HG03432 (cell line): ENCODE measurements around the gene OMP.

Source experiments
- ATAC-seq: cut with Tn5 transposase; IDR thresholded peaks from one replicate; pipeline ENCODE4 v1.9.1; 2021; ENCODE audit warnings: mild to moderate bottlenecking, moderate library complexity; ENCODE audit not compliant: unreplicated experiment

The OMP gene

DNA sequence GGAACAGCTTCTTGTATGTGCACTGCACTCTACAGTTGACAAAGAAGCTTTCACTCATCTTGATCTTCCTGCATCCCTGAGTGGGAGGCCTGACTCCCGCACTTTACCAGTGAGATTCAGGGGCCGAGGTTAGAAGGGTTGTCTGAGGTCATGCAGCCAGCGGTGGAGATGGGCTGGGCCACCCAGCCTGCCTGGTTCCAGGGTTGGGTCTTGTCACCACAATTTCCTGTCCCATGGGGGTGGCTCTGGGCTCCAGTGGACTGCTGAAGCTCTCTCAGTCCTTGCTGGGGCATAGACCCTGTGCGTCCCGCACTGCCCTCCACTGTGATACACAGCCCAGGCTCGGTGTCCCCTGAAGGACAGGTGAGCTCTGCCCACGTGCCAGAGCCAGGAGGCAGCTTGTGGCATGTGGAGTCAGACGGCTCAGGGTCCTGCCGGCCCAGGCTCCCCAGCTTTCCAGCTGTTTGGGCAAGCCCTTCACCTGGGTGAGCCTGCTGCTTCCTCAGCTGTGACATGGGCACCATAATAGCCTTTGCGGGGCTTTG, 18.5 kb downstream of the OMP start:
- no peak for ATAC-seq

DNA sequence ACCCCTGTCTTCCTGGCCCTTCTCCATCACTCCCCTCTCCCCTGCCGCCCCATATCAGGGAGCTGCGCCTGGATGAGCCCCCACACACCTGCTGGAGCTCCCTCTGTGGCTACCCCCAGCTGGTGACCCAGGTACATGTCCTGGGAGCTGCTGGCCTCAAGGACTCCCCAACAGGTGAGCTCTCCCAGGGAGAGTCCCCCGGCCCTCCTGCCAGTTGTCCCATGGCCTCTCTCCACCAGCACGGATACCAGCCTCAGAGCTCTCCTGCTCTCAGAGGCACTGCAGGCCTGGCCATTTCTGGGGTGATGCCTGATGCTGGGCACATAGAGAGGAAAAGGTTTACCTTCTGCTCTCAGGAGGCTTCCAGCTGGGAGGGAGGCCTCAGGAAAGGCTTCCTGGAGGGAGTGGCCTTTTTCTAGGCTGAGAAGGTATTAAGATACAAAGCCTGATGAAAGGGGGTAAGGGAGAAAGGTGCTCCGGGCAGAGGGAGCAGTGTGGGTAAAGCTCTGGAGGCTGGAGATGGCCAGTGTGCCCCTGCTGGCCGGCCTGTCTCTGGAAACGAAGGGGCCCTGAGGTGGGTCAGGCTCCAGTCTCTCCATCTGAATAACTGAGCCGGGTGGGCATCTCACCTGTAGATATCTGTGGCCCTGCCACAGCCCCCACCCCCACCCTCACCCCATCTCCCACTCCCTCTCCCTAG, 19.4 kb downstream of the OMP start:
- no peak for ATAC-seq

DNA sequence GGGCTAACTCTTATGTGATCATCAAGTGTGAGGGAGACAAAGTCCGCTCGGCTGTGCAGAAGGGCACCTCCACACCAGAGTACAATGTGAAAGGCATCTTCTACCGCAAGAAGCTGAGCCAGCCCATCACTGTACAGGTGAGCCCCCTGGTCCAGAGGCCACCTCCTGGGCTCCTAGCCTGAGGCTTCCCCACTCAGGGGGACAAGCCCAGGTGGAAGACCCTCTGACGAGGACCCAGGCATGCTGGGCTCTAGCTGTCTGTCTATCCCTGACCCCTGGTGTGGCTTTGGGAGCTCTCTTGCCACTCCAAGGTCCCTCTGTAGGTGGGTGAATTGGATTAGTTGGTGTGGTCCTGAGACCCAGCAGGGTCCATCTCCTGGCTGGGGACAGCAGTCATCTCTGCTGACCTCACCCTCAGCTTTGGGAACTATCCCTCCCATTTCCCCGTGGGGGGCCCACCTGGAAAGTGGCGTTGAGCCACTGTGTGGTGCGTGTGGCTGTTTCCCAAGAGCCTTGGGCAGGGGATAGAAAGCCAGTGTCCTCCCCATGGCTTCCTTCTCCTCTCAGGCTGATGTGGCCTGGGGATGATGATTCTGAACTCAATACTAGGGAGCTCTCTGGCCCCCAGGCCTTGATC, 20.1 kb downstream of the OMP start:
- ATAC-seq: no peak

DNA sequence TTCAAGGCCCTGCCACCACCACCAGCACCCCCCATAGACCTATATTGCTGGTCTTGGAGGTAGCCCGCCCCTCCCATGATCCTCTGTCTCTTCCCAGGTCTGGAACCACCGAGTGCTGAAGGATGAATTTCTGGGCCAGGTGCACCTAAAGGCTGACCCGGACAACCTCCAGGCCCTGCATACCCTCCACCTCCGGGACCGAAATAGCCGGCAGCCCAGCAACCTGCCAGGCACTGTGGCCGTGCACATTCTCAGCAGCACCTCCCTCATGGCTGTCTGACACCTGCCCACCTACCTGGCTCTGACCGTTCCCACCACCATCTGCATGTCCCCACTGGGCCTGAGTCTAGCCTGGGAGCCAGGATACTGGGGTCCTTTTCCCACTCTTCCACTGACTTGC, 21.0 kb downstream of the OMP start:
- ATAC-seq: no peak

DNA sequence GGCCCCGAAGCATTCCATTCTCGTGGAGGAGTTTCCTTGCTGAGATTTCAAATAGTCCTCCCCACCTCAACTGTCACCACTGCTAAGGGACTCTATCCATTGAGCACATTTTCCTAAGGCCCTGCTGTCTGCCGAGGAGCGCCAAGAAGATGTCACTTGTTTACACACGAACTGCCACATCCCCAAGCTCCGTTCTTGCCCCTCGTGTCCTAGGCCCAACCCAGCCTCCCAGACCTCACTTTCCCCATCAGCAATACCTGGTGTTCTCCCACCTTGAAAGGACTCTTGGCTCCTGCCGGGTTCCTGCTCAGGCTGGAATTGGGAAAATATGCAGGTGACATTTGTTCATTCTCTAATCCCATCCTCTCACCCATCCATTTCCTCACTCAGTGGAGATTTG, 21.4 kb downstream of the OMP start:
- no peak for ATAC-seq

DNA sequence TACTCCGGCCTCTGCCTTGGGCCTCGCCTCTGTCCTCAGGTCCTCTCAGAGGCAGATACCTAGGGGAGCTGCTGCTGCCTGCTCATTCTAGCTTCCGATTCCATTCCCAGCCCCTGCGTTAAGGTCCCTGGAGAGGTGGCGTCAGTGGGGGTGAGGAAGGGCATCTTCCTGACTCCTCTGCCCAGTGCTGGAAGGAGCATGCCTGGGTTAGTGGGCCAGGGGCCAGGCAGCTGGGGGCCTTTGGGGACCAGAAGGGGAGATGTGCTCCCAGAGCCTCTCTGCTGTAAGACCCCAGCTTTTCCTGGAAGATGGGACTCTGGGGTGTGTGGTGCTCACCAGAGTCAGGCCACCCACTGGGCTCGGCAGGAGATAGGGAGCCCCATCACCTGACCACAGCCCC, 21.8 kb downstream of the OMP start:
- ATAC-seq: no peak

DNA sequence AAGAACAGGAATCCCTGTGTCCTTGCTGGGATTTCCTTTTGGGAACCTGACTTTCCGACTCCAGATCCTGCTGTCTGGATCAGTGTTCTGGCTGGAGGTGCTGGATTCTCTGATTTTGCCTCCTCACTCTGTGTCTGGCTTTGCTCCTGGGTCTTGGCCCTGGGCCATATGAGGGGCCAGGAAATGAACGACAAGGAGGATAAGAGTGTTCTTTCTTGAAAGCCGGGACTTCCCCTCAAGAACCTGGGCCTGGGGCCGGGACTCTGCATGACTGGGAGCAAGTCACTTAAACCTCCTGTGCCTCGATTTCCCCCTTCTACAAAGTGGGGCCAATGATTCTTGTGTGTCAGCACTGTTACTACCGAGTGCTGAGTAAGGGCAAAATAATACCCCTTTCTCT, 22.6 kb downstream of the OMP start:
- no peak for ATAC-seq

DNA sequence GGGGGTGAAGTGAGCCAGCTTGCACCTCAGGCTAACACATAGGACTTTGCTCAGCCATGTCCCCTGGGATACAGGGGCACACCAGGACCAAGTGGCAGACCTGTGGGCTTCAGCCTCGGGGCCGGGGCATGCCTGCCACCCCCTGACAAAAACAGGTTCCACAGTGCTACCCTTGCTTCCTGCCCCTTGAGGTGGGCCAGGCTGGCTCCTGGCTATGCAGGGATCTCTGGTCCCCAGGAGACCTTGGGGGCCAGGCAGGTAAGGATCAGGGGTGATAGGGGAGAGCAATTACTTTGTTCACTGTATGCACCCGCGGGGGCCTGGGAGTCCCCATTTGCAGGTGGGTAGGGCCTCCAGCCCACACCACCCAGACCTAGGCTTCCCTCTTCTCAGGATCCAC, 23.1 kb downstream of the OMP start:
- no peak for ATAC-seq

DNA sequence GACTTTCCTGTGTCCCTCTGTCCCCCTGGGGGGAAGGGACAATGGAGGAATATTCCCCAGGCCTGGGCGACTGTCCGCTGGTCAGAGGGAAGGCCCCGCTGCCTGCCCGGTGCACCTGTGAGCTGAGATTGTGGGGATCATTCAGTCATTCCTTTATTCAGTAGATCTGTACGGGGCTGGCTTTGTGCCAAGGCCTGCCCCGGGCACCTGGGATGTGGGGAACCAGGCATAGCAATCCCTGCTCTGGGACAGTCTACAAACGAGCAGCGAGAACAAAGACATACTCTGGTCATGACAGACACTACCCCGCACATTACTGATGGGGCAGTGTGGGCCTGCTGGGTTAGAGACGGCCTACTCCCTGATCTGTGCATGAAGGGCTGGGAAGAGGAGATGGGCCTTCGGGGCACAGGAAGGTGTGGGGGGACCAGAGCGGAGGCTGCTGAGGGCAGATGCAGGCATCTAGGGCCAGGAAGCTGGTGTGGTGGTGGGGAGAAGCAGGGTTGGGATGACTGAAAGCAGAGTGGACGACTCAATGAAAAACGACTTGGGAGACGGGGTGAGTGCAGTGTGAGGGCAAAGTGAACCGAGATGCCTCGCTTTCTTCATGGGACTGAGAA, 23.6 kb downstream of the OMP start:
- ATAC-seq: no peak

DNA sequence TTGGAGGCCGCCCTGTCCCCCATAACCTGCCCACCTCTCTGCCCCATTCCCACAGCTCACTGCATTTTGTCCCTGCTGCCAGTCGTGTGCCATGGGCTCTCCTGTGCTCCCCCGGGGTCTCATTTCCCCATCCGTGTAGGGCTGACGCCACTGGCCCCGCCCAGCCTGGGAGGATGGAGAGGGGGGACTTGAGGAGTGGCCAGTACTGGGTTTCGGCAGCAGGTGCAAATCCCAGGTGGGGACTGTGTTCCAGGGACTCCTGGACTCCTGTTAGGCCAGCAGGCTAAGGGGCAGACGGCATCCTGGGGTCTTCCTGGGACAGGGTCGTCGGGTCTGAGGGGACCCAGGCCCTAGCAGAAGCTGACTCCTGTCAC, 24.2 kb downstream of the OMP start:
- ATAC-seq: no peak

DNA sequence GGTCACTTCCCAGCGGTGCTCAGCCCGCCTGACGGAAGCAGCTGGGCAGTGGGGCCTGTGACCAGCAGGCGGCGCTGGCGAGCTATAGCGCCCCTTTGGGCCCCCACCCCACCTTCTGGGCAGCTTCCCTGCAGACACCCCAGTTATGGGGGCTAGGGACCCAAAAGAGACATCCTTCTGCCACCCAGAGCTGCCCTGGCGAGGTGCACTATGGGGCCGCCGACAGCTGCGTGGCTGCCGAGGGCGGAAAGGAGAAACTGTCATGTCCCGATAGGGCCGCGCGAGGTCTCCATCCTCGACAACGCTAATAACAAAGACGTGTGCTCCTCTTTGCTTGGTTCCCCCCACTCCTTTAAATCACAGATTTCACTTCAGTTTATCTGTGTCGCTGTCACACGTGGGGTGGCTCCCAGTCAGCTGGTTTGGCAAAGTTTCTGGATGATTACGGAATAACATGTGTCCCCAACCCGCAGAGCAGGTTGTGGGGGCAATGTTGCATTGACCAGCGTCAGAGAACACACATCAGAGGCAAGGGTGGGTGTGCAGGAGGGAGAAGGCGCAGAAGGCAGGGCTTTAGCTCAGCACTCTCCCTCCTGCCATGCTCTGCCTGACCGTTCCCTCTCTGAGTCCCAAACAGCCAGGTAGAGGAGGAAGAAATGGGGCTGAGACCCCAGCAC, 24.7 kb downstream of the OMP start:
- ATAC-seq: no peak

DNA sequence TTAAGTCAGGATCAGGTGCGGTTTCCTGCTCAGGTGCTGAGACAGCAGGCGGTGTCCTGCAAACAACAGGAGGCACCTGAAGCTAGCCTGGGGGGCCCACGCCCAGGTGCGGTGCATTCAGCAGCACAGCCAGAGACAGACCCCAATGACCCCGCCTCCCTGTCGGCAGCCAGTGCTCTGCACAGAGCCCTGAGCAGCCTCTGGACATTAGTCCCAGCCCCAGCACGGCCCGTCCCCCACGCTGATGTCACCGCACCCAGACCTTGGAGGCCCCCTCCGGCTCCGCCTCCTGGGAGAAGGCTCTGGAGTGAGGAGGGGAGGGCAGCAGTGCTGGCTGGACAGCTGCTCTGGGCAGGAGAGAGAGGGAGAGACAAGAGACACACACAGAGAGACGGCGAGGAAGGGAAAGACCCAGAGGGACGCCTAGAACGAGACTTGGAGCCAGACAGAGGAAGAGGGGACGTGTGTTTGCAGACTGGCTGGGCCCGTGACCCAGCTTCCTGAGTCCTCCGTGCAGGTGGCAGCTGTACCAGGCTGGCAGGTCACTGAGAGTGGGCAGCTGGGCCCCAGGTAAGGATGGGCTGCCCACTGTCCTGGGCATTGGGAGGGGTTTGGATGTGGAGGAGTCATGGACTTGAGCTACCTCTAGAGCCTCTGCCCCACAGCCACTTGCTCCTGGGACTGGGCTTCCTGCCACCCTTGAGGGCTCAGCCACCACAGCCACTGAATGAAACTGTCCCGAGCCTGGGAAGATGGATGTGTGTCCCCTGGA, 25.5 kb downstream of the OMP start, which contains the start of gene MYO7A:
Gene MYO7A (plus strand): TSS at position 327 of the 772 bp plus-strand sequence. CDS start 2,389 bp downstream, outside the sequence.
- no peak for ATAC-seq

DNA sequence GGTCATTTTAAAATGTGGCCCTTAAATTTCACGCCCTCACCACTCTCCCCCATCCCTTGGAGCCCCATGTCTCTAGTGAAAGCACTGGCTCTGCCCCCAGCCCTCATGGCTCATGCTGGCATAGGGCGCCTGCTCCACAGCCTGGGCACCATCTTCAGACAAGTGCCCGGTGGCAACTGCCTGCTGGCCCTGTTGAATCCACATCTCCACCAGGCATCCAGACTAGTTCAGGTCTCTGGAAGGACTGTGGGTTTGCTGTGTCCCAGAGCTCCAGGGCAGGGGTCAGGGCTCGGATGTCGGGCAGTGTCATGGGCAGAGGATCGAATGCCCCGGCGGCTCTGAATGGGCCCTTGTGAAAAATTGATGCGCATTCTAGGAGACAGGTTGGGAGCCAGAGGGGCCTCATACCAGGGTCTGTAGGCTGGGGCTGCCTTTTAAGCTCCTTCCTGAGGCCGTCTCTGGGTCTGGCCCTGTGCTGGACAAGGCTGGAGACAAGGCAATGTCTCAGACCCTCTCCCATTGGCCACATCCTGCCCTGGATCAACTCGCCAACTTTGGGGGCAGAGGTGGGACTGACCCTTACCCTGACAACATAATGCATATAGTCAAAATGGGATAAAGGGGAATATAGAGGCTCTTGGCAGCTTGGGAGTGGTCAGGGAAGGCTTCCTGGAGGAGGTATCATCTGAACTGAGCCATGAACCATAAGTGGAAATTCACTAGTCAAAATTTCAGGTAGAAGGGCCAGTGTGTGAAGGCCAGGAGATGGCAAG, 26.6 kb downstream of the OMP start:
- ATAC-seq: no peak

DNA sequence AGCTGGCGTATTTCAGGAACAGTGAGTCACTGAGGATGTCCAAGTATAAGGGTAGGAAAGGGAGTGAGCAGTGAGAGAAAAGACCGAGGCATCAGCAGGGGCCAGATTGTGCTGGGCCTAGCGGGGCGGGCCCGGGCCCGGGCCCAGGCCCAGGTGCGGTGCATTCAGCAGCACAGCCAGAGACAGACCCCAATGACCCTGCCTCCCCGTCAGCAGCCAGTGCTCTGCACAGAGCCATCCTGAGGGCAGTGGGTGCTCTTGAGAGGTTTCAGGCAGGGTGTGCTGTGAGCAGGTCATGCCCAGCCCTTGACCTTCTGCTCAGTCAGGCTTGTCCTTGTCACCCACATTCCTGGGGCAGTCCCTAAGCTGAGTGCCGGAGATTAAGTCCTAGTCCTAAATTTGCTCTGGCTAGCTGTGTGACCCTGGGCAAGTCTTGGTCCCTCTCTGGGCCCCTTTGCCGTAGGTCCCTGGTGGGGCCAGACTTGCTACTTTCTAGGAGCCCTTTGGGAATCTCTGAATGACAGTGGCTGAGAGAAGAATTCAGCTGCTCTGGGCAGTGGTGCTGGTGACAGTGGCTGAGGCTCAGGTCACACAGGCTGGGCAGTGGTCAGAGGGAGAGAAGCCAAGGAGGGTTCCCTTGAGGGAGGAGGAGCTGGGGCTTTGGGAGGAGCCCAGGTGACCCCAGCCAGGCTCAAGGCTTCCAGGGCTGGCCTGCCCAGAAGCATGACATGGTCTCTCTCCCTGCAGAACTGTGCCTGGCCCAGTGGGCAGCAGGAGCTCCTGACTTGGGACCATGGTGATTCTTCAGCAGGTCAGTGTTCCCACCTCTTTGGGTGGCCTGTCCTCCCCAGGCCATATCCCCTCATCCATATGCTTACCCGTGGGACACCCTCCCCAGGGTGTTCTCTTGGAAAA, 27.5 kb downstream of the OMP start:
- no peak for ATAC-seq

DNA sequence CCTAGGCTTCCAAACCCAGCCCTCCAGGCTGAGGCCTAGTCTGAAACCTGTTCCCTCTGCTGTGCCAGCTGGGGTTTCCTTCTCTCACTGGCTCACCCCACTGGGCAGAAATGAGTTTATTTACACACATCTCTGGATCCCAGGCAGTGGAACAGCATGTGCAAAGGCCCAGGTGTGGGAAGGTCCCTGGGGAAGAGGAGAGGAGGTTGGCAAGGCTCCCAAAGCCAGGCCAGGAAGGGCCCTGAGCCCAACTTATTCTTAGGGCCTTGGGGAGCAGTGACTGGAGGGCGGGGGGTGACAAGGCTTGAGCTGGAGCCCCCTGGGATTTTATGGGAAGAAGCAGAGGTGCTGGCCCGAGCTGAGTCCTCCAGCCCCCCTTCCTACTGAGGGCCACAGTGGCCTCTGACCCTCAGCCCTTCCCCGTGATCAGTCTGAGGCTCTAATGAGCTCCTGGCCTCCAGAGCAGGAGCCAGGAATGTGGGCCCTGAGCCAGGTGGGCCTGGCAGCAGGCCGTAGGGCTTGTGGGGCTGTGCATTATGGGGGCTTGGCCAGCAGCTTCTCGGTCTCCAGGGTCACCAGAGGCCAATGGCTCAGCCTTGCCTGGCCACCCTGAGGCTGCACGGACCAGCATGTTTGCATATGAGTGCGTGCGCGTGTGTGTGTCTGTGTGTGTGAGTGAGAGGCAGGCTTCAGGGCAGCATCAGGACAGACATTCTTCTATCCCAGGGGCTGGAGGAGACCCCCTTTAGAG, 28.3 kb downstream of the OMP start:
- no peak for ATAC-seq

DNA sequence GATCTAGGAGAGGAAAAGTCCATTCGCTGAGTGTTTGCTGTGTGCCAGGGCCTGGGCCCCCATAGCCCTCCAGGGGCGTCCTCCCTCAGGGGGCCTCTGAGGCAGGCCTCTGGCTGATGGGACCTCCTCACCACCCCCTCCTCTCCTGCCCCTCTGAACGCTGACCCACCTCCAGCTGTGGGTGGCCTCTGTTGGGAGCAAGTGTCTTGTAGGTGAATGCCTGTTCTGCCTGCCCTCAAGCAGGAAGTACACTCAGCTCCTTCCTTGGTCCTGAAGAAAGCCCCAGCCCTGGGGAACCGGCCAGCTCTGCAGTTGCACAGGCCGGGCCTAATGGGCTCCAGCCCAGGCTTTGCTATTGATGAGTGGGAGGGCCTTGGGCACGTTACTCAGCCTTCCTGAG, 28.9 kb downstream of the OMP start:
- ATAC-seq: no peak

DNA sequence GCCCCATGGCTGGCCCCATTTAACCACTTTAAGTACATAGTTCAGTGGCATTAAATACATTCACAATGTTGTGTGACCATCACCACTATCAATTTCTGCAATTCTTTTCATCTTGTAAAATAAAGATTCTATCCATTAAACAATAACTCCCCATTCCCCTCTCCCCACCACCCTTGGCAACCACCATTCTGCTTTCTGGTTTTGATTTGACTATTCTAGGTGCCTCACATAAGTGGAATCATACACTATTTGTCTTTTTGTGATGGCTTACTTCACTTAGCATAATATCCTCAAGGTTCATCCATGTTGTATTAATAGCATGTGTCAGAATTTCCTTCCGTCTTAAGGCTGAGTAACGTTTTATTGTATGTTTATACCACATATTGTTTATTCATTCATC, 32.4 kb downstream of the OMP start:
- ATAC-seq: no peak

DNA sequence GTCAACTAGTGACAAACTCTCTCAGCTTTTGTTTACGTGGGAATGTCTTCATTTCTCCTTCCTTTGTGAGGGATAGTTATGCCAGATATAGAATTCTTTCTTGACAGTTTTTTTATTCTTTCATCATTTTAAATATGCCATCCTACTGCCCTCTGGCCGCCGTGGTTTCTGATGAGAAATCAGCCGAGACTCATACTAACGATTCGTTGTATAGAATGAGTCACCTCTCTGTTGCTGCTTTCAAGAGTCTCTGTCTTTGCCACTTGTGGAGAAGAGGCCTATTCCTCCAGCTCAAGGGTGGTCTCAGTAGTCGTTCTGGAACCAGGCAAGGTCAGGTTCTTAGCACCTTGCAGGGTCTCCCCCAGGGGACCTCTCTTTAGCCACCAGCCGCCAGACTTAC, 33.4 kb downstream of the OMP start:
- no peak for ATAC-seq
